Activated T-cell treated with anti-CD3 and anti-CD28 coated beads, Interleukin-2, amount 50 U/mL, for 24 hours (primary cell): ENCODE results near the gene STK35.
A peak's percentile ranks its signal among the peaks of the same experiment; 100 is the strongest.

Experiments used
- DNase-seq: peaks from one replicate; pipeline ENCODE4 v3.0.0-alpha.2; 2020
- H3K27ac Mint-ChIP-seq: 2 replicates; pipeline ENCODE4 v1.8.0; 2020; ENCODE audit warnings: mild to moderate bottlenecking, mixed read lengths
- H3K27me3 Mint-ChIP-seq: 2 replicates; pipeline ENCODE4 v1.8.0; 2020; ENCODE audit warnings: mixed read lengths
- H3K36me3 Mint-ChIP-seq: 2 replicates; pipeline ENCODE4 v1.8.0; 2020; ENCODE audit warnings: low read depth, mixed read lengths
- H3K4me1 Mint-ChIP-seq: 2 replicates; pipeline ENCODE4 v1.8.0; 2020; ENCODE audit warnings: low read depth, mixed read lengths
- H3K4me3 Mint-ChIP-seq: 2 replicates; pipeline ENCODE4 v1.8.0; 2020; ENCODE audit warnings: mild to moderate bottlenecking, moderate library complexity, mixed read lengths
- H3K9me3 Mint-ChIP-seq: 2 replicates; pipeline ENCODE4 v1.8.0; 2020; ENCODE audit warnings: mixed read lengths

STK35 gene

DNA sequence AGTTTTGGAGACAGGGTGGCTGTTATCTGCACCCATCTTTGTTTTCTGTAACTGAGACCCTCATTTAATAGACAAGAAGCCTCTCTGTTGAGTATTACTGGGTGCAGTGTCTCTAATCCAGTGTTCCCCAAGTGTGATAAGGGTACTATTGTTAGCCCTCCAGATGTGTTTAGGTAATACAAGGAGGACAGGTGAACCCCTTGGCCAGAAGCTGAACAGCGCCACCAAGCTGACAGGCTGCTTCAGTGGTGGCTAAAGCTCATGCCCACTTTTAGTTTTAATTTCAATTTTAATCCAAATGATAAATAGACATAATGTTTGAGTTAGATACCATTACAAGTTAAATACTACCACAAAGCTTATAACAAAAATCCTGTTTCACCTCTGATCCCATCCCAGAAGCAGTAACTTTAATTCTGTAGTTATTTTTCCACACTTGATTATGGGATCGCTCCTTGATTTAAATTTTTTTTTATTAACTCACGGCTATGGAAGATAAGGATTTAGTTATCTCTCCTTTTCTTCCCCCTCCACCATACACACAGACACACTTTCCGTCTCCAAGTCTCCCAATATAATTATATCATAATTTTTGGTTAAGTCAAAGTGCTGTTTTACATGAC is 8.4 kb upstream of the STK35 start:
- Mint-ChIP-seq H3K4me3 (no peak overlapping the region), H3K4me1 (peaks cover 4% of the 10 kb centered on the region), H3K27me3 (peaks cover 55% of the 10 kb centered on the region), H3K36me3 (no peaks in the 10 kb centered on the region), H3K9me3 (no peaks in the 10 kb centered on the region), H3K27ac (no peak overlapping the region)
- DNase-seq, result no peak

DNA sequence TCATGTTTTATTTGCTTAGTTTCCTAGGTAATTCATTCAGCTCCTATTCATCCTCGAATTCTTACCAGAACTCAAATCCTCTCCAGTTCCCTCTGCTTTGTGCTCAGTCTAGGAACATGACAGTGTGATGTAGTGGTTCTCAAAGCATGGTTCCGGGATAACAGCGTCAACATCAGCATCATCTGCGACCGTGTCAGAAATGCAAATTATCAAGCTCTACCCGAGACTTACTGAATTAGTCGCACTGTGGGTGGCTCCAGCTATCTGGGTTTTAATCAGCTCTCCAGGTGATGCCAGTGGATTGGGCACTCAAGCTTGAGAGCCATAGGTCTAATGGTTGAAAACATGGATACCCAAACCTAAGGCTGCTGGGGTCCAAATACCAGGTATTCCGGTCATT is 7.7 kb upstream of the STK35 start:
- H3K9me3 Mint-ChIP-seq, result no peaks in the 10 kb centered on the region
- no peak overlapping the region for H3K27ac Mint-ChIP-seq

DNA sequence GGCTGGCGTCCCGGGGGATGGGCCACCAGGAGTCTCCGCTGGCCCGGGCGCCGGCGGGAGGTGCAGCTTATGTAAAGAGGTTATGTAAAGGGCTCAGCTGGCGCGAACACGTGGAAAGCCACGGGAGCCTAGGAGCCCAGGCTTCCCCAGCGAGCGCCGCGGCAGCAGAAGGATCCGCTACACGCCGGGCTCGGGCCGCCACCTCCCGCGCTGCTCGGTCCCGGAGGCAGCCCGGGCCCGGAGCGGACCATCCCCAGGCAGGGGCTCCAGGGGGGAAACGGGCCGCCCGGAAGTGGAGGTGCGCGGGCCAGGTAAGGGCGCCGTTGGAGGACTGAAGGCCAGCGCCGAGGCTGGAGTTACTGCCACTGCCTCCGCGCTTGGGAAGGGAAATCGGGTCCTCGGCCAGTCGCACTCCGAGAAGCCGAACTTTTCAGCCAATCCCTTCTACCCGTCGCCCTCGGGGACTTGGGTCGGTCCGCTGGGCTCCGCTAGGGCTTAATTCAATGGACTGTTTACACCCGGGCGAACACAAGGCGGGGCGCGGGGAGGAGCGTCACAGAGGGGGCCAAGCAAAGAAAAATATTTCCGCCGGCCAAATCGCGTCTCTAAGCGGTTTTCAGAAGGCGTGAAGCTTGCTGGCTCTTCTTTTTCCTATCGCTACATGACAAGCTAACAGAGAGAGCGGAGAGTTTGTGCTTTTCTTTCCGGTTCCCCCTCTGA is 398 bp downstream of the STK35 start:
- Mint-ChIP-seq H3K27me3 (no peaks in the 10 kb centered on the region), H3K36me3 (peaks cover 42% of the 10 kb centered on the region), H3K27ac (peak overlapping the region; percentile 100), H3K4me1 (peaks cover 45% of the 10 kb centered on the region), H3K4me3 (peak overlapping the region; percentile 93), H3K9me3 (no peaks in the 10 kb centered on the region)
- peak; percentile 92 for DNase-seq

More for the DNA sequence above, 7.7 kb upstream of the STK35 start:
- no peak for DNase-seq
- no peaks in the 10 kb centered on the region for H3K36me3 Mint-ChIP-seq
- H3K27me3 Mint-ChIP-seq, result peaks cover 50% of the 10 kb centered on the region
- H3K4me1 Mint-ChIP-seq, result peaks cover 4% of the 10 kb centered on the region
- H3K4me3 Mint-ChIP-seq, result no peak overlapping the region

DNA sequence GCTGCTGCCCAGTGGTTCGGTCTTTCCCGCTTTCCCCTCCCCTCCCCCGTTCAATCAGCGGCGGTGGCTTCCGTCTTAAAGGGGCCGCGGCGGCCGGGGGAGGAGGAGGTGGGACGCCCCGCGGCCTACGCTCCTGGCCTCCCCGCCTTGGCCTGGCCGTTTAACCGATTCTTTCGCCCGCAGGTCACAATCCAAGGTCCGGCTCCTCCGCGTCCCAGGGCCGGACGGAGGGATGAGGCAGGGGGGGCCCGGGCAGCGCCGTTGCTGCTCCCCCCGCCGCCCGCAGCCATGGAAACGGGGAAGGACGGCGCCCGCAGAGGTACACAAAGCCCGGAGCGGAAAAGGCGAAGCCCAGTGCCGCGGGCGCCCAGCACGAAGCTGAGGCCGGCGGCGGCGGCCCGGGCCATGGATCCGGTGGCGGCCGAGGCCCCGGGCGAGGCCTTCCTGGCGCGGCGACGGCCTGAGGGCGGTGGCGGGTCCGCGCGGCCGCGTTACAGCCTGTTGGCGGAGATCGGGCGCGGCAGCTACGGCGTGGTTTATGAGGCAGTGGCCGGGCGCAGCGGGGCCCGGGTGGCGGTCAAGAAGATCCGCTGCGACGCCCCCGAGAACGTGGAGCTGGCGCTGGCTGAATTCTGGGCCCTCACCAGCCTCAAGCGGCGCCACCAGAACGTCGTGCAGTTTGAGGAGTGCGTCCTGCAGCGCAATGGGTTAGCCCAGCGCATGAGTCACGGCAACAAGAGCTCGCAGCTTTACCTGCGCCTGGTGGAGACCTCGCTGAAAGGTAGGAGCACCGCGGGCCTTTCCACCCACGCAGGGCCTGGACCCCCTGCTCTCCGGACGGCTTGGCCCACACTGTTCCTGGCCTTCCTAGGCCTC is 1.2 kb downstream of the STK35 start:
- H3K36me3 Mint-ChIP-seq, result peaks cover 50% of the 10 kb centered on the region
- peaks cover 53% of the 10 kb centered on the region for H3K4me1 Mint-ChIP-seq
- H3K27me3 Mint-ChIP-seq, result no peaks in the 10 kb centered on the region
- DNase-seq, result peak; percentile 91
- H3K27ac Mint-ChIP-seq, result peak overlapping the region; percentile 100
- peak overlapping the region; percentile 93 for H3K4me3 Mint-ChIP-seq
- no peaks in the 10 kb centered on the region for H3K9me3 Mint-ChIP-seq

DNA sequence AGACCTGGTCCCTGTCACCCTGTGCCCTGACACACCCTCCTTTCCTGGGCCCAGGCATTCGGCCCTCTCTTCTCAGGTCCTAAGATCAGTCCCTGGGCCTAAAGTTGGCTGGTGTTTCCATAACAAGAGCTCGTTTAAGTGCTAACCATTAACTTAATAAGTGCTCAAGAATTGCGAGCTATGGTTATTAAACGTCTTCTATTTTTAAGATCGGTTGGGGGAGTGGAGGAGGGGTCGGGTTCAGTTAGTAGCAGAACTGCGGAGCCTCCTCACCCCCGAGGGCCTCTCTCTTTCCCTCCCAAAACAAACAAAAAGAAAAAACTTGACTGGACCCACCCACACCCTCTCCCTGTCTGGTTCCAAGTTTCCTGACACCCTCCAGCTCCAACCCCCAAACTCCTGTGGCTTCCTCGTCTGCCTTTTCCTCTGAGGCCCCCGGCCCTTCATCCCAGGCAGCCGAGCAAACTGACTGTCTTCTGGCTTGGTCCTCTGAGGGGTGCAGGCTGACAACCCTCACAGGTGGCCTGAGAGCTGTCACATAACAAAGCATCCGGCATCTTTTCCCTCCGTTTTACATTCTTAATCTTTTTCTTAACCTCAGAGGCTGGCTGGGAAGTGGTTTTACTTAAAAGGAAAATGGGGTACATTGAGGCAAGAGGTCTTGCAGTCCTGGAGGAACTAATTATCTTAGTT is 2.0 kb downstream of the STK35 start:
- Mint-ChIP-seq H3K9me3 (no peaks in the 10 kb centered on the region), H3K36me3 (peaks cover 55% of the 10 kb centered on the region), H3K27me3 (no peaks in the 10 kb centered on the region), H3K4me3 (peak overlapping the region; percentile 93), H3K4me1 (peaks cover 58% of the 10 kb centered on the region), H3K27ac (peak overlapping the region; percentile 90)
- no peak for DNase-seq

DNA sequence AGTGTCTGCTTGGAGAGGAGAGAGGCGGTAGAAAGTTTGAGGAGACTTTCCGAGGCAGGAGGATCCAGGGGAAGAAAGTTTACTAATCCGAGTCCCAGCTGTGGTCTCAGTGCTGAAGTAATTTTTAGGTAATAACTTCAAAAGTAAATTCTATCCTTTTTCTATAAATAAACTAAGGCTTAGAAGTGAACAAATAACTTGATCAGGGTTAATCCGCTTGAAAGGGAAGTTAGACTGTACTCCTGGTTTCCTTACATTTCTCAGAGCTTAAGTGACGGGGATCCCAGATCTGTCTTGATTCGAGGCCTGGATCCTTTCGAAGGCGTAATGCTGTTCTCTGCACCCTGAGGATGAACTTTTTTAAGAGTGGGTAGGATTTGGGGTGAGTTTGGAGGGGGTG is 2.6 kb downstream of the STK35 start:
- H3K27me3 Mint-ChIP-seq, result no peaks in the 10 kb centered on the region
- peak overlapping the region; percentile 93 for H3K4me3 Mint-ChIP-seq
- peaks cover 61% of the 10 kb centered on the region for H3K36me3 Mint-ChIP-seq
- no peak for DNase-seq
- H3K4me1 Mint-ChIP-seq, result peaks cover 65% of the 10 kb centered on the region
- no peaks in the 10 kb centered on the region for H3K9me3 Mint-ChIP-seq
- H3K27ac Mint-ChIP-seq, result peak overlapping the region; percentile 90

DNA sequence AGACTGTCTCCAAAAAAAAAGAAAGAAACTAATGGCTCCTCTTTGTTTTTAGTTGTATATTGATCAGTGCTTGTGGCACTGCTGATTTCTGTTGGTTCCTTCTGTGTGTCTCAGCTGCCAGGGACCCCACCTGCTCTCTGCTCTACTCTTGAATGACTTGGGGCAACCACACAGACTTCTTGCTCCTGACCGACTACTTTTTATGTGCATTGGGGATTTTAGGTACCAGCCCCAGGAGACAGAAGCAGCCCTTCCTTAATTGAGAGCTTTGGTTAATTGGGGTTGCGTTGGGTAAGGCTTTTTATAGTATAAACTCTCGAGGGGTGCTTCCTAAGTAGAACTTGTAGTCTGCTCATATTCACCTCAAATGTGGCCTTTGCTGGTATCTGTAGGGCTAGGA is 6.9 kb downstream of the STK35 start:
- no peak overlapping the region for H3K27ac Mint-ChIP-seq
- no peak overlapping the region for H3K4me3 Mint-ChIP-seq
- DNase-seq, result no peak
- no peaks in the 10 kb centered on the region for H3K27me3 Mint-ChIP-seq
- H3K9me3 Mint-ChIP-seq, result no peaks in the 10 kb centered on the region
- peaks cover 90% of the 10 kb centered on the region for H3K36me3 Mint-ChIP-seq
- H3K4me1 Mint-ChIP-seq, result peaks cover 94% of the 10 kb centered on the region

DNA sequence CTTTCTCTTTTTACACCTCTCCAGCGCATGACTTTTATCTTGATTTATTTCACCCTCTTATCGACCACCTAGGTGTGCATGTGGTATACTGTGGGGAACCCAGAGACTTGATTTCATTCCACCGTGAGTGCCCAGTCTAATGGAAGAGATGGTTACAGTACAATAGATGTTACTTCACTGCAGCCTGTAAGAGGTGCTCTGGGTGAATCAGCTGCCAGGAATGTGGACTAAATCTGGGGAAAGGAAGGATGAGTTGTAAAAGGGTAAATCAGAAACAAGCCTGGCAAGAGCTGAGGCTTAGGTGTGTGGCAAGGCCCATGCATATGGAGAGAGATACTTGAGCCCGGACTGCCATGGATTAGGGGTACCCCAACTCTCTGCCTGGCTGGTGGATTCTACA is 7.4 kb downstream of the STK35 start:
- no peak for DNase-seq
- no peaks in the 10 kb centered on the region for H3K27me3 Mint-ChIP-seq
- peaks cover 94% of the 10 kb centered on the region for H3K4me1 Mint-ChIP-seq
- no peaks in the 10 kb centered on the region for H3K9me3 Mint-ChIP-seq
- H3K27ac Mint-ChIP-seq, result no peak overlapping the region
- H3K4me3 Mint-ChIP-seq, result no peak overlapping the region
- peaks cover 90% of the 10 kb centered on the region for H3K36me3 Mint-ChIP-seq

DNA sequence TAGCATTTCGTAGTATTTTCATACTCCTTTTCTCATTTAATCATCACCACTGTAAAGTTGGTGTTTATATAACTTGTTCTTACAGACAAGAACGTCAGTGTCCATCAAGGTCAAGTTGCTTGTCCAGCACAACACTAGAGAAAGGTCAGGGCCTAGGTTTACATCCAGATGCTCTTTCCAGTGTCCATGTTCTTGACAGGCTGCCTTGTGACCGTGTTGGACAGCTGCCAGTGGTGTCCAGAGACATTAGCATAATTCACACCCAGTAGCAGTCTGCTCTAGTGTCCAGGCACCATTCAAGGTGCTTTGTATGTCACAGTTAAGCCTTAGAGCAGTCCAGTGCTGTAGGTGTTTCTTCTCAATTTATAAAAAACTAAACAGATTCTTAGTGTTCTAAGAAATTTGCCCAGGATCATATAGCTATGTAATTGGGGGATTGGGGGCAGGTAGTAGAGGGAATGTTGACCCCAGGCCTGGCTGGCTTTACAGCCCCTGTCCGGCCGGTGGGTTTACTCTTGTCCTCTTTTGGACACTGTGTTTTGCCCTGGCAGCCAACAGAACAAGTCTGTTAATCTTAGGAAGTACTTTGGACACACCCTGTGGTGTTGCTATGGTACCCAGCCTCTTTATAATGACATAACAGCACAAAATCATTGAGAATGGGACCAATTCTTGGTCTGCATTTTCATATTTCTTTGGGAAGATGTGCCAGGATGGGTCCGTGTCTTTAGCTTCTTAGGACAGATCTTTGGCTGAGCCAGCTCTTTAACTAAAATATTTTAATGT is 8.0 kb downstream of the STK35 start:
- no peaks in the 10 kb centered on the region for H3K27me3 Mint-ChIP-seq
- H3K4me3 Mint-ChIP-seq, result no peak overlapping the region
- peaks cover 94% of the 10 kb centered on the region for H3K4me1 Mint-ChIP-seq
- H3K36me3 Mint-ChIP-seq, result peaks cover 89% of the 10 kb centered on the region
- H3K27ac Mint-ChIP-seq, result no peak overlapping the region
- no peaks in the 10 kb centered on the region for H3K9me3 Mint-ChIP-seq
- no peak for DNase-seq

DNA sequence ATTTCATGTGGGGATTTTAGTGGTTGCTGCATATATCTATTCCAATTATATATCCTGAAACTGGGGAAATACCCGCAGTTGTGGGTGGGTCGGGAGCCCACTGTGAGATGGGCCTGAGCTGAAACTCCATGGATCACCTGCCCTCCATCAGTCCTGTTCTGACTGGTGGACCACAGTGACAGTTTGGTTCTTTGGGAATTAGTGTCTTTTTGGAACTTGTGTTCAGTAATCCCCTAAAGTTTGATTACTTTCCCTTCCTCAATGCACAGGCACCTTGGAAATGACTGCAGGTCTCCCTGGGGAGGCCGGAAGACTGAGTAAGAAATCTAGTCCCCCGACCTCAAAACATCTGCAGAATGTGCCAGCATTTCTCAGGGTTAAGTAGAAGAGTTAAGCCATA is 11.3 kb downstream of the STK35 start:
- Mint-ChIP-seq H3K27me3 (no peaks in the 10 kb centered on the region), H3K36me3 (peaks cover 91% of the 10 kb centered on the region), H3K9me3 (no peaks in the 10 kb centered on the region), H3K4me3 (no peak overlapping the region), H3K4me1 (peaks cover 85% of the 10 kb centered on the region), H3K27ac (peak overlapping the region; percentile 24)
- no peak for DNase-seq

DNA sequence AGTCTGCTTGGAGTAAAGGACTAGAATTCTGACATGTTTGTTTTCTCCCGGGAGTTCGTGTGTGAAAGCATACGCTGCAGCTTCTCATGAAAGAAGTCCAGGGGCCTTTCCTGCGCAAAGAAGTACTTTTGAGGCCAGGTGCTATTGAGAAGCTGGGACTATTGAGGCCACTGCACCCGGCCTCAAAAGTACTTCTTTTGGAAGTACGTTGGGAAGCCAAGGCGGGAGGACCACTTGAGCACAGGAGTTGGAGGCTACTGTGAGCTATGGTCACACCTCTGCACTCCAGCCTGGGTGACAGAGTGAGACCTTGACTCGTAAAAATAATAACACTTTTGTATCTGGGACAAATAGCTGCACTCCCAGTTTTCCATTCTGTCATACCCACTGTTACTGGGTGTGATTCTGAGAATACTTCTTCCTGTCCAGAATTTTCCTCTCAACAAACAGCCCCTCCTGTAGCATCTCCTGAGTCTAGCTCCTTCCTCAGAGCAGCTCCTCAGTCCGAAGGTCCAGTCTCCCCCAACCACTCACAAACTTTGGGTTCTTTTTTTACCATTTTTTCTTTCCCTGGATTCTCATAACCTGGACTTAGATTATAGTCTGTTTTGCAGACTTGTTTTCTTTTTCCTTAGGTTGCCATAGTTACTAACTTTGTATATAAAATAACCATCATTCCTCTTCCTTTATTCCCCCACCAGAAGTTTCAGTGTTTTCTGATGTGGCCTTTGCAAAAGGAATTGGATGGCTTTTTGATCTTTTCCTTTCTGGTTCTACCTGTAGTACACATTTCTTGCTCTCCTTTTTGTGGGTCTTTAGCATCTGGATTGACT is 12.7 kb downstream of the STK35 start:
- H3K36me3 Mint-ChIP-seq, result peaks cover 94% of the 10 kb centered on the region

DNA sequence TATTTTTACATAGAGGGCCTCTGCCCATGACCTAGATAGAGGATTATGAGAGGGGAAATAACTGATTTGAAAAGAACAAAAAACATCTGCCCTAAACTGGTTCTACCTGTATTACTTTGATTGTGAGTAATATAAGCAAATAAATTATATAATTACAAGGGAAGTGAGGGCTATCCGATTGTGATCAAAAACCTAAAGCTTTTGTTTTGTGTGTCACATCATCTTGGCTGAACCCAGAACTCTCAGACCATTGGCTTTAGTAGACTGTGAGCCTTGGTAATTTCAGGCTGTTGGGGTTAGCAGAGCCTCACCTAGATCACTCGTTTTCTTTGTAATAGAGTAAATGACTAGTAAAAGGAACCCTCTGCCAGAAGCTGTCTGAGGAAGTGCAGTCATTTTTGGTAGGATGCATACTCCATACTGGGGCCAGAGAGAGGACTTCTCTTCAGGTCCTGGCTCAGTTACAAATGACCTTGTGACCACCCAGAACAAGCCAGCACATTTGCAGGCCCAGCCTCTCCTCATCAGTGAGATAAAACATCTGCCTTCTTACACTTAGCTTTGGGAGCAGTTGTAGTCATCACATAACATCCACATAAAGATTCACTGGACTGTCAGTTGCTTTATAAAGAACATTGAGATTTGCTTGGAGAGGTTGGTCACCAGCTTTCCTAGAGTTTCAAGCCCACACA is 13.5 kb downstream of the STK35 start:
- H3K27ac Mint-ChIP-seq, result no peak overlapping the region

More for the DNA sequence above, 12.7 kb downstream of the STK35 start:
- peaks cover 85% of the 10 kb centered on the region for H3K4me1 Mint-ChIP-seq
- peak overlapping the region; percentile 30 for H3K27ac Mint-ChIP-seq
- no peaks in the 10 kb centered on the region for H3K27me3 Mint-ChIP-seq
- no peak overlapping the region for H3K4me3 Mint-ChIP-seq
- H3K9me3 Mint-ChIP-seq, result peaks cover 2% of the 10 kb centered on the region
- no peak for DNase-seq

More for the DNA sequence above, 13.5 kb downstream of the STK35 start:
- DNase-seq, result no peak
- peaks cover 2% of the 10 kb centered on the region for H3K9me3 Mint-ChIP-seq
- no peaks in the 10 kb centered on the region for H3K27me3 Mint-ChIP-seq
- peaks cover 95% of the 10 kb centered on the region for H3K36me3 Mint-ChIP-seq
- no peak overlapping the region for H3K4me3 Mint-ChIP-seq
- H3K4me1 Mint-ChIP-seq, result peaks cover 85% of the 10 kb centered on the region
